ENCODE results near the gene TANC1.
"Not testable (repeated sequence)": the region's sequence is repeated elsewhere in the genome, so short reads cannot be mapped to it uniquely, and the experiment has no call there.

Gene TANC1

GRCh38 chr2:159032580-159032979 lies 64.1 kb downstream of the TANC1 start:
- DNase-seq: no peak

- DNase-seq: no peak
These were observed 66.3 kb downstream of the TANC1 start for GRCh38 chr2:159034713-159035112.

- no peak for DNase-seq
These were observed 67.5 kb downstream of the TANC1 start for GRCh38 chr2:159035790-159036411.

- not testable (repeated sequence) for DNase-seq
These were observed 68.0 kb downstream of the TANC1 start for GRCh38 chr2:159036461-159036860.

- not testable (repeated sequence) for DNase-seq
These were observed 72.9 kb downstream of the TANC1 start for GRCh38 chr2:159041328-159041727.

GRCh38 chr2:159042115-159042850 lies 73.8 kb downstream of the TANC1 start:
- no peak for DNase-seq

- no peak for DNase-seq
These were observed 75.3 kb downstream of the TANC1 start for GRCh38 chr2:159043710-159044109.

GRCh38 chr2:159044804-159045286 lies 76.4 kb downstream of the TANC1 start:
- DNase-seq: no peak

- DNase-seq: no peak
These were observed 77.4 kb downstream of the TANC1 start for GRCh38 chr2:159045545-159046454.

GRCh38 chr2:159046966-159047365 lies 78.5 kb downstream of the TANC1 start:
- DNase-seq: no peak

- no peak for DNase-seq
These were observed 82.0 kb downstream of the TANC1 start for GRCh38 chr2:159050426-159050825.

GRCh38 chr2:159051133-159051532 lies 82.7 kb downstream of the TANC1 start:
- DNase-seq: no peak

GRCh38 chr2:159051661-159052060 lies 83.2 kb downstream of the TANC1 start:
- DNase-seq: no peak

- no peak for DNase-seq
These were observed 83.7 kb downstream of the TANC1 start for GRCh38 chr2:159052157-159052601.

GRCh38 chr2:159053161-159054031 lies 85.0 kb downstream of the TANC1 start:
- no peak for DNase-seq

GRCh38 chr2:159054032-159054334 lies 85.5 kb downstream of the TANC1 start:
- DNase-seq: no peak

- DNase-seq: no peak
These were observed 86.5 kb downstream of the TANC1 start for GRCh38 chr2:159054985-159055384.

- DNase-seq: no peak
These were observed 92.1 kb downstream of the TANC1 start for GRCh38 chr2:159060518-159060917.

- DNase-seq: no peak
These were observed 95.2 kb downstream of the TANC1 start for GRCh38 chr2:159063677-159064076.

GRCh38 chr2:159064446-159065301 lies 96.2 kb downstream of the TANC1 start:
- DNase-seq: no peak

- no peak for DNase-seq
These were observed 96.9 kb downstream of the TANC1 start for GRCh38 chr2:159065313-159065712.

Measured in activated gamma-delta T cell (primary cell).